Daoy (cell line): Measurements from ENCODE around the gene AURKB. TPM values are rescaled to one million over a fixed set of nuclear protein-coding genes. Genes with fewer than 3 reads are reported as not detected.
A peak's percentile ranks its signal among the peaks of the same experiment; 100 is the strongest.

ENCODE experiments used
- DNase-seq: peaks from one replicate; pipeline ENCODE4 v3.0.0-alpha.2; 2015; ENCODE audit warnings: low read depth
- total RNA-seq: library from RNA; depleted of rRNA; stranded (reverse); fragments of >200 nt; shearing (Covaris generic); gene quantifications from 2 replicates; pipeline ENCODE4 v1.2.3, GENCODE V29; 2014; rRNA removed

The AURKB gene
- total RNA-seq, 1 experiment from 2014 or later = 105 TPM

DNA sequence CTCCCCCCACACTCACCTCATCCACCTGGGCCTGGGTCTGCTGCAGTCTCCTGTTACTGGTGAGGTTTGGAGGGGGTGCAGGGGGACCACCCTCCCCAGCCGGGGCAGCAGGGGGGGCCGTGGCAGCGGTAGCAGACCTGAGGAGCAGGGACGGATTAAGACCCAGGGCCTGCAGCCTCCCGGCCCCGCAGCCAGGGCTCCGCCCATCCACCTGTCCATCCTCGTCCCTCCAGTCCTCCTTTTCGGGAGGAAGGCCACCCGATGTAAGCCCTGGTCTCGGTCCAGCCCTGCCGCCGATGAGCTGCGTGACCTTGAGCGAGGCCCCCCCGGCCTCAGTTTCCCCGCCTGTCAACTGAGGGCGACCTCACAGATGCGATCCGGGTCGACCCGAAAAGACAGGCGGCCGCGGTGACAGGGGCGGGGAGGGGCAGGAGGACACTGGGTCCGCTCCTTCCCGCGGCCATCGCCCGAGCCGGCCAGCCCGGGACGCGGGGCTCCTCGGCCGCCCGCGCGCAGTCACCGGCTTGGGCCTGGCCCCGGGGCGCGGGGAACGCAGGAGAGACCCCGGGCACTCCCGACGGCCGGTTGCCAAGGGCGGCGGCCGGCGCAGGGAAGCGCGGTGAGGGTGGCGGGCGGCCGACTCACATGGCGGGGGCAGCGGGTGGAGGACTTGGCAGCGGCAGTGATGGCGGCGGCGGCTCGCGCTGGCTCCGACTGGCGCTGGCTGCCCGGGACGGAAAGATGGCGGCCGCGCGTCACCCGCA lies 48.0 kb downstream of the AURKB start, which contains the start of gene VAMP2:
TSS of gene VAMP2 (minus strand) at position 716 of the 764 bp plus-strand sequence. CDS start at position 647, 69 bp downstream.
- peak; percentile 75 for DNase-seq

DNA sequence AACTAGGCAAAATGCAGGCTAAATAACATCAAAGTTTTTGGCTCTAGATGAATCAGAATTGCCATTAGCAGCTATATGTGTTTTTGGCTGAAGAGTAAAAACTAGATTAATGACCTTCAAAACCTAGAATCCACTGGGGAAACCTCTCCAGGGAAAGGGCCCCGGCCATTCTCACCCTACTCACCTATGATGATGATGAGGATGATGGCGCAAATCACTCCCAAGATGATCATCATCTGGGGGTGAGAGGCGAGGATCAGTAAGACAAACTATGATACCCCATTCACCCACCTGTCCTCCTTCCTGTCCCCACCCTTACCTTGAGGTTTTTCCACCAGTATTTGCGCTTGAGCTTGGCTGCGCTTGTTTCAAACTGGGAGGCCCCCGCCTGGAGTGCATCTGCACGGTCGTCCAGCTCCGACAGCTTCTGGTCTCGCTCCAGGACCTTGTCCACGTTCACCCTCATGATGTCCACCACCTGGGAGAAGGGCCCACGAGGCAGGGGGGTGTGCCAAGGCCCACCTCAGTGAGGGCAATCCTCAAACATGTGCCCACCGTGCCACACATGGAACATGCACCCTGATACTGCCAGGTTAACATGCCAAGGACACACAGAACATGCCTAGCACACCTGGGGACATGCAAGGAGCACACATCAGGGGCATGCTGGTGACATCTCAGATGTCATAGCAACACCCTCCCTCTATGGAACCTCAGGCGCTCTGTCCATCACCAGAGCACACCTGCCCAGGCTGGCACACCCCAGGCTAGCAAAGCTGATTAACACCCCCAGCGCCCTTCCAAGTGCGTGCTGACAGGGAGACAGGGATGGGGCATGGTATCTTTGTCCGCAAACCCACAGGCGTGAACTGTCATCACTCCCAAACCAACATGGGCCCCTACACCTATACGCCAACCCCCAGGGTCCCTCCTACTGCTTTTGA lies 48.8 kb downstream of the AURKB start:
- no peak for DNase-seq

- no peak for DNase-seq
These were observed 49.6 kb downstream of the AURKB start for GRCh38 chr17:8160741-8161221.

DNA sequence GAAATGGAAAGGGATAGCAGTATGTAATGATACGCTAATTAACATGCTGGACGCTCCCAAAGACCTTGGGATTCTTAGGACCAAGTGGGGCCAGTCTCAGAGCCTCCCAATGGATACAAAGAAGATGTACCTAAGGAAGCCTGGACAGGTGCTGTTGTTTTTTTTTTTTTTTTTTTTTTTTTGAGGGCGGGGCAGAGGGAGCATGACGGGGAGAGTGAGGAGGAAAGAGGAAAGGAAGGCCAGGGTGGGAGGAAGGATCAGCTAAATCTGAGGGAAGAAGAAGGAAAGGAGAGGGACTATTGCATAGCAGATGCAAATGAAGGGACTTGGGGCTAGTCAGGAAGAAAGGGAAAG lies 50.2 kb downstream of the AURKB start:
- no peak for DNase-seq

GRCh38 chr17:8159459-8160223 lies 50.7 kb downstream of the AURKB start:
- DNase-seq = no peak

DNA sequence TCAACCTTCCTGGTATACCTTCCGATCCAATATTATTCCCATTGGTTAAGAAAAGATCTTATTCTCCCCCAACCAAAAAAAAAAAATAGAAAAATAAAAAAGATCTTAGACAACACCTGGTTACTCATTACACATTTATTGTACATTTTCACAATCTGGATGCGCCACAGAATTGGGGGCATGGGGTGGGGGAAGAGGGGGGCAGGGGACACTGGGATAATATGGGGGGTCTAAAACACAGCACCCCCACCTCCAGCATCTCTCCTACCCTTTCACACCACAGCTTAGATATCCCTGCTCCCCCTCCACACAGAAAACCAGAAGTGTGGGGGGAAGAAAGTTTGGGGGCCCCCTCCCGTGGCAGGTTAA lies 51.4 kb downstream of the AURKB start:
- no peak for DNase-seq

GRCh38 chr17:8158267-8159031 lies 51.9 kb downstream of the AURKB start:
- peak; percentile 74 for DNase-seq

DNA sequence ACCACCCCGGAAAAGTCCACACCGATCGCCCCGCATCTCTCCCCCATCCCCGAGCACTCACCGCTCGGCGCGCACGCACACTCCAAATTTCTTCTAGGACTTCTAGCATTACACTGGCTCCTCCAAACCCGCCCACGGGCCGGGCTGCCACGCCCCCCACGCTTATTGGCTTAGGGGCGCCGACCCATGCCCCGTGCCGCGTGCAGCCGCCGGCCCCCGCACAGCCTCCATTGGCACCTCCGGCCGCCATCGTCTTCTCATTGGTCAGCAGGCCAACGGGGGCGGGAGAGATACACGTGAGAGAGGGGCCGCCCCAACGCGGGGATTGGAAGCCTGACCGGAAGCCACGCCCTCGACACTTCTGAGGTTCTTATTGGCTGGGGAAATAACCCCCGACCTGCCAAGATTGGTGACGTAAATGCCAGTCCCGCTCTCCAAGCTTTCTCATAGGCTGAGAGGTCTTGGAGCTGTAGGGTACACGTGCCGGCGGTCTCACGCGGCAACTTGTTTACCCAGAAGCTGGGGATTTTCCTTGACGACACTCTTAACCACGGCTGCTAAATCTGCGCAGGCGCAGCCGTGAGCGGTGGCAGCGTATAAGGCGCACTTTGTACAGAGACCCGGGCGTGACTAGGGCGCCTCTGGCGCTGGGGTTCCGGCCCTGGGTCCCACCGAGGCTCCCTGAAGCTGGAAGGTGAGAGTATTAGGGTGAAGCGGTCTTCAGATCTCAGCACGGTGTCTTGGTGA lies 54.0 kb downstream of the AURKB start:
- DNase-seq = peak; percentile 99

DNA sequence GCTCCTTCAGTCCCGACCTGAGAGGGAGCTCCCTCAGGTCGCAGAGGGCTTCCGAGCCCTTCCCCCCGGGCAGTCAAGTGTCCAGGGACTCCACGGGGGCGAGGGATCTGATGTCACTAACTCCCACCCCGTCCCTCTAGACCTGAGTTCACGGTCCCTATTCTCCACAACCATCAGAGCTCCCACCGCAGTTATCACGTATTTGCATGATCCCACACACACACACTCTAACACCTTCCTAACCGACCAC lies 54.5 kb downstream of the AURKB start:
- no peak for DNase-seq

- no peak for DNase-seq
These were observed 55.0 kb downstream of the AURKB start for GRCh38 chr17:8155231-8155995.

Other genes starting within 250 kb of the AURKB start
- under 0.01 TPM in 1 of 2 replicates, not detected in the other for gene GUCY2D, start 208.0 kb downstream of the AURKB start, total RNA-seq
- gene ALOX15B, start 171.5 kb downstream of the AURKB start, total RNA-seq = not detected in 2 replicates
- not detected in 2 replicates for gene ALOX12B, start 122.9 kb downstream of the AURKB start, total RNA-seq
- gene ALOXE3, start 92.1 kb downstream of the AURKB start, total RNA-seq = 0.03 TPM in 1 of 2 replicates, not detected in the other
- 0.40 and 0.92 TPM in 2 replicates for gene HES7, start 86.5 kb downstream of the AURKB start, total RNA-seq
- 0.74 and 1.9 TPM in 2 replicates for gene PER1, start 58.2 kb downstream of the AURKB start, total RNA-seq
- gene VAMP2, start 47.6 kb downstream of the AURKB start, total RNA-seq = 2.7 and 3.5 TPM in 2 replicates
- gene TMEM107, start 34.2 kb downstream of the AURKB start, total RNA-seq = 23.4 TPM in 2 replicates
- gene BORCS6, start 20.4 kb downstream of the AURKB start, total RNA-seq = 3.3 and 3.6 TPM in 2 replicates
- gene CTC1, start 37.5 kb upstream of the AURKB start, total RNA-seq = 1.7 and 1.8 TPM in 2 replicates
- 35.1 and 37.1 TPM in 2 replicates for gene PFAS, start 38.7 kb upstream of the AURKB start, total RNA-seq
- 6.9 and 10.6 TPM in 2 replicates for gene RANGRF, start 78.1 kb upstream of the AURKB start, total RNA-seq
- gene SLC25A35, start 84.8 kb upstream of the AURKB start, total RNA-seq = 0.63 and 0.86 TPM in 2 replicates
- gene ARHGEF15, start 99.7 kb upstream of the AURKB start, total RNA-seq = not detected in 2 replicates
- gene ODF4, start 129.3 kb upstream of the AURKB start, total RNA-seq = not detected in 2 replicates
- 4,153 and 4,235 TPM in 2 replicates for gene RPL26, start 172.6 kb upstream of the AURKB start, total RNA-seq
- gene RNF222, start 187.3 kb upstream of the AURKB start, total RNA-seq = not detected in 2 replicates
- gene NDEL1, start 225.3 kb upstream of the AURKB start, total RNA-seq = 17.0 and 20.7 TPM in 2 replicates